ENCODE measurements around the gene CAMK2A. TPM values are rescaled to one million over a fixed set of nuclear protein-coding genes. Genes with fewer than 3 reads are reported as not detected.

The CAMK2A gene
- total RNA-seq, 1 donor from 2014 or later: not detected

DNA sequence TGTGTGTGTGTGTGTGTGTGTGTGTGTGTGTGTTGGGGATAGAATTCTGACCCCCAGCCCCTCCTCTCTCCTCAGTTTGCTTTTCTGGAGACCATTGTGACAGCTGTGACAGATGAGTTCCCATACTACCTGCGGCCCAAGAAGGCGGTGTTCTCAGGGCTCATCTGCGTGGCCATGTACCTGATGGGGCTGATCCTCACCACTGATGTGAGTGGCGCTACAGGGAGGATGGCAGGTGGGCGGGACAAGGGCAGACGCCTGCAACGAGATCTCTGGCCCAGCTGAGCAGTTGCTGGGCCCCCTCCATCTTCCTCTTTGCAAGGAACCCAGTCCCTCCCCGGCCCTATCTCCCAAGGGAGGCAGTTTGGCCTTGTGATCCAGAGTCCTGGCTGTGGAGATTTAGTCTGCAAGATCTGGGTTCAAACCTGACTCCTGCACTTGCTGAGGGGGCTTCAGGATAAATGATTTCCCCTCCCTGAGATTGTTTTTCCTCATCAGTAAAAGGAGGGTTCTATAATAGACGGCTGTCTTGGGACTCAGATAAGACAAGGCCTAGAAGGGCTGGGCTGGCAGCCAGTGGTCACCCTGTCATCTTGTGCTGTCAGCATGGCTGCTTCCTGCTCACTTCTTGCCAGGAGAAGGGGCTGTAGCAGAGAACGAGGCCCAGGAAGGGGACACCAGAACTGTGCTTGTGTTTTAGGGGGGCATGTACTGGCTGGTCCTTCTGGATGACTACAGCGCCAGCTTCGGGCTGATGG, 85.6 kb downstream of the CAMK2A start:
- Mint-ChIP-seq H3K4me3 (ENCODE audit: unreplicated experiment) (no peak overlapping the region), H3K9me3 (ENCODE audit: low read depth) (no peaks in the 10 kb centered on the region), H3K36me3 (ENCODE audit: low read depth) (no peaks in the 10 kb centered on the region), H3K4me1 (ENCODE audit: low read depth) (no peaks in the 10 kb centered on the region), H3K27ac (ENCODE audit: unreplicated experiment) (no peak overlapping the region), H3K27me3 (ENCODE audit: low read depth) (peaks cover 12% of the 10 kb centered on the region)
- TF ChIP-seq, protein P1, sequence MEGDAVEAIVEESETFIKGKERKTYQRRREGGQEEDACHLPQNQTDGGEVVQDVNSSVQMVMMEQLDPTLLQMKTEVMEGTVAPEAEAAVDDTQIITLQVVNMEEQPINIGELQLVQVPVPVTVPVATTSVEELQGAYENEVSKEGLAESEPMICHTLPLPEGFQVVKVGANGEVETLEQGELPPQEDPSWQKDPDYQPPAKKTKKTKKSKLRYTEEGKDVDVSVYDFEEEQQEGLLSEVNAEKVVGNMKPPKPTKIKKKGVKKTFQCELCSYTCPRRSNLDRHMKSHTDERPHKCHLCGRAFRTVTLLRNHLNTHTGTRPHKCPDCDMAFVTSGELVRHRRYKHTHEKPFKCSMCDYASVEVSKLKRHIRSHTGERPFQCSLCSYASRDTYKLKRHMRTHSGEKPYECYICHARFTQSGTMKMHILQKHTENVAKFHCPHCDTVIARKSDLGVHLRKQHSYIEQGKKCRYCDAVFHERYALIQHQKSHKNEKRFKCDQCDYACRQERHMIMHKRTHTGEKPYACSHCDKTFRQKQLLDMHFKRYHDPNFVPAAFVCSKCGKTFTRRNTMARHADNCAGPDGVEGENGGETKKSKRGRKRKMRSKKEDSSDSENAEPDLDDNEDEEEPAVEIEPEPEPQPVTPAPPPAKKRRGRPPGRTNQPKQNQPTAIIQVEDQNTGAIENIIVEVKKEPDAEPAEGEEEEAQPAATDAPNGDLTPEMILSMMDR (IDR thresholded peaks at IDR 0.05): no peak
- no peak for DNase-seq (ENCODE audit: low spot score)

DNA sequence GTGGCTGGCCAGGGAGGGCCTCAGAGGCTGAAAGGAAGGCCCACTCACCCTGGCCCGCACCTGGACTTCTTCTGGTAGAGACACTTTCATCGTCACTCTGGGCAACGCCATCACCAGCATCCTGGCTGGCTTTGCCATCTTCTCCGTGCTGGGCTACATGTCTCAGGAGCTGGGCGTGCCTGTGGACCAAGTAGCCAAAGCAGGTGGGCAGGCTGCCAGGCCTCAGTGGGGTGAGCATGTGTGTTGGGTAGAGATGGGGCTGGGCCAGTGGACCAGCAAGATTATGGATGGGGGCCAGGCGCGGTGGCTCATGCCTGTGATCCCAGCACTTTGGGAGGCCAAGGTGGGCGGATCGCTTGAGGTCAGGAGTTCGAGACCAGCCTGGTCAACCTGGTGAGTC, 87.1 kb downstream of the CAMK2A start:
- no peaks in the 10 kb centered on the region for H3K9me3 Mint-ChIP-seq (ENCODE audit: low read depth)
- TF ChIP-seq, protein P1 (IDR thresholded peaks at IDR 0.05): no peak
- H3K4me3 Mint-ChIP-seq (ENCODE audit: unreplicated experiment): no peak overlapping the region
- H3K27me3 Mint-ChIP-seq (ENCODE audit: low read depth): peaks cover 21% of the 10 kb centered on the region
- H3K27ac Mint-ChIP-seq (ENCODE audit: unreplicated experiment): no peak overlapping the region
- no peak for DNase-seq (ENCODE audit: low spot score)
- H3K36me3 Mint-ChIP-seq (ENCODE audit: low read depth): no peaks in the 10 kb centered on the region
- H3K4me1 Mint-ChIP-seq (ENCODE audit: low read depth): no peaks in the 10 kb centered on the region

DNA sequence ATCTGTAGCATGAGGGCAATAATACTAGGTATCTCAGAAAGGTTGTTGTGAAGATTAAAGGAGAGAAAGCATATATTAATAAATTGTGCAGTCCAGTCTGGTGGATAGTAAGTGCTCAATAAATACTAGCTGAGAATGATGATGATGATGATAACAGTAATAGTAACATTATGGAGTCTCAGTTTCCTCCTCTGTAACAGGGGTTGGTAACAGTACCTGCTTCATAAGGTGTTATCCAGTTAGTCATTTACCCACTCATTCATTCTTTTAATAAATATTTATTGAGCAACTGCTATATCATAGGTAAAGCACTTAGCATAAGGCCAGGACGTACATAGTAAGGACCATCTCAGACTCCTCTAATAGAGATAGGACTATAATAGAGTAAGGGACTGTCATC, 92.1 kb downstream of the CAMK2A start:
- TF ChIP-seq, protein P1 (IDR thresholded peaks at IDR 0.05): no peak

DNA sequence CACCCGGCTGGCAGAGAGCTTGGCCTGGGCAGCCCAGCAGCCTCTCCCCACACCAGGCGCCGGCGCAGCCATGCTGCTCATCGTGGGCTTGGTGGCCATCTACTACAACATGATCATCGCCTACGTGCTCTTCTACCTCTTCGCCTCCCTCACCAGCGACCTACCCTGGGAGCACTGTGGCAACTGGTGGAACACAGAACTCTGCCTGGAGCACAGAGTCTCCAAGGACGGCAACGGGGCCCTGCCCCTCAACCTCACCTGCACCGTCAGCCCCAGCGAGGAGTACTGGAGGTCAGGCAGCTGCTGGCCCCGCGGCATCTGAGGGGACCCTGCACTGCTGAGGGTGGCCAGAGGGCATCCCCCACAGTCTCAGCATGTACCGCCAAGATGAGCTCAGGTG, 92.6 kb downstream of the CAMK2A start:
- Mint-ChIP-seq H3K4me1 (ENCODE audit: low read depth) (no peaks in the 10 kb centered on the region), H3K27me3 (ENCODE audit: low read depth) (peaks cover 27% of the 10 kb centered on the region), H3K4me3 (ENCODE audit: unreplicated experiment) (no peak overlapping the region), H3K27ac (ENCODE audit: unreplicated experiment) (no peak overlapping the region), H3K36me3 (ENCODE audit: low read depth) (no peaks in the 10 kb centered on the region), H3K9me3 (ENCODE audit: low read depth) (no peaks in the 10 kb centered on the region)
- DNase-seq (ENCODE audit: low spot score): no peak
- TF ChIP-seq, protein P1 (IDR thresholded peaks at IDR 0.05): no peak

More for the DNA sequence above, 92.1 kb downstream of the CAMK2A start:
- Mint-ChIP-seq H3K27me3 (ENCODE audit: low read depth) (peaks cover 25% of the 10 kb centered on the region), H3K9me3 (ENCODE audit: low read depth) (no peaks in the 10 kb centered on the region), H3K27ac (ENCODE audit: unreplicated experiment) (no peak overlapping the region), H3K4me1 (ENCODE audit: low read depth) (no peaks in the 10 kb centered on the region), H3K4me3 (ENCODE audit: unreplicated experiment) (no peak overlapping the region), H3K36me3 (ENCODE audit: low read depth) (no peaks in the 10 kb centered on the region)
- no peak for DNase-seq (ENCODE audit: low spot score)

DNA sequence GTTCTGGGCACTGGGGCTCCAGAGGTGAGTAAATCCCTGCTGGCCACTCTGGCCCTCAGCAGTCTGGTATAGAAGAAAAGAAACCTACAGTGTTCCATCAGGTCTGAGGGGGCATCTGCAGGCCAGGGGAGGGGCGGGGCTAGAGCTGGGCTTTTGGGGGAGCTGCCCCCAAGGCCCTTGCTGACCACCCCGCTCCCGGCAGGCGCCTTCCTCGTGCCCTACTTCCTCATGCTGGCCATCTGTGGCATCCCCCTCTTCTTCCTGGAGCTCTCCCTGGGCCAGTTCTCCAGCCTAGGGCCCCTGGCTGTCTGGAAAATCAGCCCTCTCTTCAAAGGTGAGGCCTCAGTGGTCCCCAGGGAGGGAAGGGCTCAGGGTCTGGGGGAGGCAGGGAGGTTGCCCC, 93.1 kb downstream of the CAMK2A start:
- Mint-ChIP-seq H3K4me3 (ENCODE audit: unreplicated experiment) (no peak overlapping the region), H3K4me1 (ENCODE audit: low read depth) (no peaks in the 10 kb centered on the region), H3K36me3 (ENCODE audit: low read depth) (no peaks in the 10 kb centered on the region), H3K27me3 (ENCODE audit: low read depth) (peaks cover 30% of the 10 kb centered on the region), H3K27ac (ENCODE audit: unreplicated experiment) (no peak overlapping the region), H3K9me3 (ENCODE audit: low read depth) (no peaks in the 10 kb centered on the region)
- TF ChIP-seq, protein P1 (IDR thresholded peaks at IDR 0.05): no peak
- DNase-seq (ENCODE audit: low spot score): no peak

All from chondrocyte (in vitro differentiated cells).